GM18502 (cell line): ENCODE results near the gene HBG2.
"Not testable (repeated sequence)": the region's sequence is repeated elsewhere in the genome, so short reads cannot be mapped to it uniquely, and the experiment has no call there.

Source experiments
- ATAC-seq: cut with Tn5 transposase; IDR thresholded peaks from one replicate; pipeline ENCODE4 v1.9.1; 2021; ENCODE audit warnings: mild to moderate bottlenecking; ENCODE audit not compliant: unreplicated experiment, poor library complexity

The HBG2 gene

DNA sequence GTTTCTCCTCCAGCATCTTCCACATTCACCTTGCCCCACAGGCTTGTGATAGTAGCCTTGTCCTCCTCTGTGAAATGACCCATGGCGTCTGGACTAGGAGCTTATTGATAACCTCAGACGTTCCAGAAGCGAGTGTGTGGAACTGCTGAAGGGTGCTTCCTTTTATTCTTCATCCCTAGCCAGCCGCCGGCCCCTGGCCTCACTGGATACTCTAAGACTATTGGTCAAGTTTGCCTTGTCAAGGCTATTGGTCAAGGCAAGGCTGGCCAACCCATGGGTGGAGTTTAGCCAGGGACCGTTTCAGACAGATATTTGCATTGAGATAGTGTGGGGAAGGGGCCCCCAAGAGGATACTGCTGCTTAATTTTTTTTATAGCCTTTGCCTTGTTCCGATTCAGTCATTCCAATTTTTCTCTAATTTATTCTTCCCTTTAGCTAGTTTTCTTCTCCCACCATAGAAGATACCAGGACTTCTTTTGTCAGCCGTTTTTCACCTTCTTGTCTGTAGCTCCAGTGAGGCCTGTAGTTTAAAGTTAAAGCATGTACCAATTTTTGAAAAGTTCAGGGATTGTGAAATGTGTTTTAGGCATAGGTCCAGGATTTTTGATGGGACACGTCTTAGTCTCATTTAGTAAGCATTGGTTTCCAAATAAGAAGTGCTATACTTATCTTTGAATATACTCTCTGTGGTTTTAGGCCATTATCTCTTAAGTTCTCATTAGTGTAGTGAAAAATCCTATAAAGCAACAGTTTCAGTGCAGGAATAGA lies at the start of gene HBG2:
TSS of gene HBG2 (minus strand) at position 136 of the 768 bp plus-strand sequence. CDS start at position 83, 53 bp downstream.
- ATAC-seq = not testable (repeated sequence)

DNA sequence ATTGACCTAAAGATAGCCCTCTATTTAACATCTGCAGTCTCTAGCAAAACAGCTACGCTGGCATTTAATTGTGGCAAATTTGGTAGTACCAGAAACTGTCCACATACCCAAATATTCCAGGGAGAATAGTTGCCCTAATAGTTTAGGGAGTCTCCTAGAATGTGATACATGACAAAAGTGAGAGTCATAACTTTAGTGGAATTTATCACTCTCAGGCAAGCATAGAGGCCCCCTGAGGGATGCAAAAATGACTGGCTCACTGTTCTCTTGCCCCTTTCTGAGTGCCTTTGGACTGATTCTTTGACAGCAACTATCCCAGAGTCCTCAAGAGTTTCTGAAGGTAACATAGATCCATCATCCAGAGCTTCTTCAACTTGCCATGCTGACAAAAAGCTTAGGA lies 49.5 kb upstream of the HBG2 start:
- no peak for ATAC-seq

DNA sequence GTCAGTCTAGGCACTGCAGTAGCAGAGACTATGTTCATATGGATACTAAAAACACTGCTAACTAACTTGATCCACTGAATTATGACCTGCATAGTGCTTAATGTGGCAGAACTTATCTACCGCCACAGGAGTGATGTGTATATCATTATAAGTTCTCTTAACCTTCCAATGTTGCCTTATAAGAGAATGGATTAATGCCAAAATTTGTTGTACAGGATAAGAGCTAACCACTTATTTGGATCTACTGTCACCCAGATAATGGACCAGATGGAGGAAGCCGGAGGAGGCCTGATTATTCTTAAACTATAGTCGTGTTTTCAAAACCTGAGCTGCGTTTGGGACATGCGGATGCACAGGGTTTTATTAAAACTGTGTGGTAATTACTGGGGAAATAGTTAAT lies 49.0 kb upstream of the HBG2 start:
- ATAC-seq = no peak

DNA sequence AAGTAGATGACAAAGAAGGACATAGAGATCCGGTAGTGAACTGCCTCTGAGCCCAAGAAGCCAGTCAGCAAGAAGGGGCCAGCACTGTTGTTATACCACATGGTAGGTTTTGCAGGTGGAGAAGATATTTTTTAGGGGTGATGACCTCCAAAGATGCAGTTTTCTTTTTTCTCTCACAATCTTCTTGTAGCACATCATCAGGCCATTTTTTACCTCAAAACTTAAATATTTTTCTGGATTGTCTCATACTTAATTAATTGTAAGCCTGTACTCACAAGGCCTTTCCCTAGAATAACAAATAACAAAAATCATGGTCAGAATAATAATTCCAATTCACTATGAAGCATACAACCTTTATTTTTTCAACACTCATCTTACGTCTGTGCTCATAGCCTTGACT lies 47.3 kb upstream of the HBG2 start, which contains the start of gene OR51B4:
TSS of gene OR51B4 (minus strand) at position 101 of the 400 bp plus-strand sequence. CDS start at position 101, 0 bp downstream.
- ATAC-seq = no peak

DNA sequence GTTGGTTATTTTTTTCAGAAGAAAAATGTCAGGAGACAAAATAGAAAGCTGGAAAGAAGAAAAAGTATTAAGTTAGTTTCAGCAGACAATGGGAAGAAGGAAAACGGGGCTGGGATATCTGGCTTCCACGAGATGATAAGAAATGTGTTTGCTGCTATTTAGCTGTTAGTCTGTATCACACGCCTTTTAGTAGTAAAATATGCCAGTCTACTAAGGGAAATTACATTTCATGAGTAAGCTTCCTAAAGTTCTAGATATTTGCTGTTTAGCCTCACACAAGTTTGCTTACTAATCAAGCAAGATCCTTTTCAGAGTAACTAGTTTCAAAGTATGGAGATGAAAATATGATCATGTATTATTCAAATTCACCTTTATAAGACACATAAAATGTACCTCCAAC lies 45.7 kb upstream of the HBG2 start:
- no peak for ATAC-seq

DNA sequence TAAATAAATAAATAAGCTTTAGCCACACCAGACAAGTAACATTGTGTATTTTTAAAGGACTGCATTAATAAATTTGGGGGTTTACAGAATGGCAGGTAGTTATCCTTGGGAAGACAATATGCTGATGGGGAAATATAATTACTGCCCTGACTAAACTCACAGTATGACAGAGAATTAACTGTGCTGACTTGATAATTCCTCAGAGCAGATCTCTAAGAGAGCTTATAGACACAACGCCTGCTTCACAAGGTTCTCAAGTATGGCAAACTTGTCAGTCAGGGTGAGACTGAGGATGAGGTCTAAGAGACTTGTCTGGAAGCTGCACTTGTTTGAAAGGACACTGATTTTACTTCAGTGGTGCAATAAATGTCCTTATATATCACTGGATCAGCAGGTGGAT lies 43.9 kb upstream of the HBG2 start:
- no peak for ATAC-seq

DNA sequence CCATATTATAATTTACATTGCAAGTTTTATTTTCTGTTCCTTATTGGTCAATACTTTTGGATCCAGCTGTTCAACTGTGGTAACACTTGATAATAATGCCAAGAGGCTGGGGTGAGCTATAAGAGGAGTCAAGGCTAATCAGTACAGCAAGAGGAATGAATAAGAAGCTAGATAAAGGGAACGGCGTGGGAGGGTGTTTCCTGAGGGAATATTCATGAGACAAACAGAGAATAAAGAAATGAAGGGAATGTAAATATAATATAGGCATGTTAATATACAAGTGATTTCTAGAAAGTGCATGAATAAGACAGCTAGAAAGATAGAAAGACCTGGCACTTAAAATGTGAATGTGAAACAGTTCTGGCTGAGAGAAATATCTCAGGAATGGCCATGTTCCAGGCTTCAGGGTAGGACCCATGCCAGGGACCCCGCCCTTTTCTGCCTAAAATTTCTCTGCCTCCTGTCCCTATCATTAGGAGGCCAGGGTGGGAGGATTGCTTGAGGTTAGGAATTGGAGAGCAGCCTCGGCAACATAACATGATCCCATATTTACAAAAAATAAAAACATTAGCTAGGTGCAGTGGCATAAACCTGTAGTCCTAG lies 43.2 kb upstream of the HBG2 start:
- ATAC-seq = no peak

DNA sequence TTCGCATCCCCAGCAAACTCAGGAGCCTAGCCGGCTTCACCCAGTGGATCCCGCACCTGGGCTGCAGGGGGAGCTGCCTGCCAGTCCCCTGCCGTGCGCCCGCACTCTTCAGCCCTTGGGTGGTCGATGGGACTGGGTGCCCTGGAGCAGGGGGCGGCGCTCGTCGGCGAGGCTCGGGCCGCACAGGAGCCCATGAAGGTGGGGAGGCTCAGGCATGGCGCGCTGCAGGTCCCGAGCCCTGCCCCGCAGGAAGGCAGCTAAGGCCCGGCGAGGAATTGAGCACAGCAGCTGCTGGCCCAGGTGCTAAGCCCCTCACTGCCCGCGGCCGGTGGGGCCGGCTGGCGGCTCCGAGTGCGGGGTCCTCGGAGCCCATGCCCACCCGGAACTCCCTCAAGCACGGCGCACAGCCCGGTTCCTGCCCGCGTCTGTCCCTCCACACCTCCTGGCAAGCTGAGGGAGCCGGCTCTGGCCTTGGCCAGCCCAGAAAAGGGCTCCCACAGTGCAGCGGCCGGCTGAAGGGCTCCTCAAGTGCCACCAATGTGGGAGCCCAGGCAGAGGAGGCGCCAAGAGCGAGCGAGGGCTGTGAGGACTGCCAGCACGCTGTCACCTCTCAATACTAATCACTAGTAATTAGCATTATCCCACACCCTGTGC lies 39.9 kb upstream of the HBG2 start:
- ATAC-seq = not testable (repeated sequence)

DNA sequence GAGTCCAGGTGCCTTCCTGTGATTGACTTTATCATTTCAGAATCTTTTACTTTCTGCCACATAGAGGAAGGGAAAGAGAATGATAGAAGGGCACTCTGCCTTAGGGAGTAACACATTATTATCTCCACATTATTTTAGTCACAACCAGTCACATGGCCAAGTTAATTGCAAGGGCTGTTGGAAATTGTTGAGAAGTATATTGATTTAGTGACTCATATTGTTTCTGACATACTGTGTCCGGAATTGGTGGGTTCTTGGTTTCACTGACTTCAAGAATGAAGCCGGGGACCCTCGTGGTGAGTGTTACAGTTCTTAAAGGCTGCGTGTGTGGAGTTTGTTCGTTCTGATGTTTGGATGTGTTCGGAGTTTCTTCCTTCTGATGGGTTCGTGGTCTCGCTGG lies 38.4 kb upstream of the HBG2 start:
- no peak for ATAC-seq

DNA sequence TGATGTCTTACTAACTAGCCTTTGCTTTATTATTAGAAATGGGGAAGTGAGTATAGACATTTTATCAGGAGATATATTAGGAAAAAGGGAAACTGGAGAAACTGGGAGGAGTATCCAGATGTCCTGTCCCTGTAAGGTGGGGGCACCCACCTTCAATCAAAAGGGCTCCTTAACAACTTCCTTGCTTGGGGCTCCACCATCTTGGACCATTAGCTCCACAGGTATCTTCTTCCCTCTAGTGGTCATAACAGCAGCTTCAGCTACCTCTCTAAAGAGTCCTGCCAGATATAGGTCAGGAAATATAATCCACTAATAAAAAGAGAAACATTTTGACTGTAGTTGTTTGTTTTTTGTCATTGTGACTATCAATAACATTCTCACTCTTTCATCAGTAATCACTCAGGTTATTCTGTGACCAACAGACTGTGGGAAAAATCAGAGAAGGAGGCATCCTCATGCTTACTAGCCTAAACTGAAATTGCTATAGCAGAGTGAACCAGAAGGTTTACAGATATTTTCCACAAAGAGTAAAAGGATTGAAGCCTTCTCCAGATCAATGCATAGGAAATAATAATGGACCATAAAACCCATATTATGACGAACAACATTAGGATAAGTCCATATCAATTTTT lies 36.7 kb upstream of the HBG2 start:
- ATAC-seq = peak; percentile 93

DNA sequence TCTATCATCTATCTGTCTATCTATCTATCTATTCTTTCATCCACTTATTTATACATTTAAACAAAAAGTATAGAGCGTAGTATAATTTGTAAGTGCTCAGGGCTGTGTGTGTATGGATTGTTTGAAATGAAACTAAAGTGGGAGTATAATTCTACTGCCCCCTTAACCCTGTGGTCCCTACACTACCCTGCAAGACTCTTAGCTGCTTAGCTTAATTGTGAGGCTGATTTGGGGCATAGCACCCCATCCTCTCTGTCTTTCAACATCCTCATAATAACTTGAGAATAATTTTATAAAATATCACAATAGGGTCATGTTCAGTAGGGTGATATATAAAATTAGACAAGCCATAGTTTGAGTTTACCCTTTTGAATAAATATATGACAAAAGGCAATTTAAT lies 35.5 kb upstream of the HBG2 start:
- no peak for ATAC-seq

DNA sequence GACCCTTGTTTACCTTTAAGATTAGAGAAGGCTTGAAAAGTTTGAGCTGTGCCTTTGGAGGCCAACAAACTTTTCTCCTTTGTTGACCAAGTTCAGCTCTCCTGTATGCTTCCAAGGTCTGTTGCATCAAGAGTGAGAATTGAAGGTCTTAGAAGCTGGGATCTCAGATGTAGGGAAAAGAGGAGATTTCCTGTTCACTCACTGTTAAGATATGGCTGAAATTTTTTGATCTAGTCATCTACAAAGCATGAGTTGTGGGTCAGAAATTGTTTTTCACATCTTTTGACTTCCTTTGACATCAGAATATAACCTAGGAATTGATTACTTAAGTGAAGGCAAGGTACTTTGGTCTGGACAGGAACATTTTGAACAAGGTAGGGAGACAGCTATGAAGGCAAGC lies 35.1 kb upstream of the HBG2 start:
- ATAC-seq = no peak

DNA sequence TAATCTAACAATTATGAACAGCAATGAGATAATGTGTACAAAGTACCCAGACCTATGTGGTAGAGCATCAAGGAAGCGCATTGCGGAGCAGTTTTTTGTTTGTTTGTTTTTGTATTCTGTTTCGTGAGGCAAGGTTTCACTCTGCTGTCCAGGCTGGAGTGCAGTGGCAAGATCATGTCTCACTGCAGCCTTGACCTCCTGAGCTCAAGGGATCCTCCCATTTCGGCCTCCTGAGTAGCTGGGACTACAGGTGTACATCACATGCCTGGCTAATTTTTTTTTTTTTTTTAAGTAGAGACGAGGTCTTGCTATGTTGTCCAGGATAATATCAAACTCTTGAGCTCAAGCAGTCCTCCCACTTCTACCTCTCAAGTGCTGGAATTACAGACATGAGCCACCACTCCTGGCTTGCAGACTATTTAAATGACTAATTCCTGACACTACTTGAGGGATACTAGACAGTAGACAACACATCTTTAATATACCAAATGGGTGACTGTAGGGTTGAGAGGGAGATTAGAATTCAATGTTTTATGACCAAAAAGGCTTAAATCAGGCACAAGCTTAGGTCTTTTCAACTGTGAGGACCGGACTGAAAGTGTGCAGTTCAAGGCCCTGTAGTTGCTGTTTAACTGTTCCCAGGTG lies 34.4 kb upstream of the HBG2 start:
- ATAC-seq = no peak

DNA sequence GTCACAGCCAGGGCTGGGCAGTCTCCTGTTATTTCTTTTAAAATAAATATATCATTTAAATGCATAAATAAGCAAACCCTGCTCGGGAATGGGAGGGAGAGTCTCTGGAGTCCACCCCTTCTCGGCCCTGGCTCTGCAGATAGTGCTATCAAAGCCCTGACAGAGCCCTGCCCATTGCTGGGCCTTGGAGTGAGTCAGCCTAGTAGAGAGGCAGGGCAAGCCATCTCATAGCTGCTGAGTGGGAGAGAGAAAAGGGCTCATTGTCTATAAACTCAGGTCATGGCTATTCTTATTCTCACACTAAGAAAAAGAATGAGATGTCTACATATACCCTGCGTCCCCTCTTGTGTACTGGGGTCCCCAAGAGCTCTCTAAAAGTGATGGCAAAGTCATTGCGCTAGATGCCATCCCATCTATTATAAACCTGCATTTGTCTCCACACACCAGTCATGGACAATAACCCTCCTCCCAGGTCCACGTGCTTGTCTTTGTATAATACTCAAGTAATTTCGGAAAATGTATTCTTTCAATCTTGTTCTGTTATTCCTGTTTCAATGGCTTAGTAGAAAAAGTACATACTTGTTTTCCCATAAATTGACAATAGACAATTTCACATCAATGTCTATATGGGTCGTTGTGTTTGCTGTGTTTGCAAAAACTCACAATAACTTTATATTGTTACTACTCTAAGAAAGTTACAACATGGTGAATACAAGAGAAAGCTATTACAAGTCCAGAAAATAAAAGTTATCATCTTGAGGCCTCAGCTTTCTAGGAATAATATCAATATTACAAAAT lies 33.7 kb upstream of the HBG2 start:
- ATAC-seq = no peak

DNA sequence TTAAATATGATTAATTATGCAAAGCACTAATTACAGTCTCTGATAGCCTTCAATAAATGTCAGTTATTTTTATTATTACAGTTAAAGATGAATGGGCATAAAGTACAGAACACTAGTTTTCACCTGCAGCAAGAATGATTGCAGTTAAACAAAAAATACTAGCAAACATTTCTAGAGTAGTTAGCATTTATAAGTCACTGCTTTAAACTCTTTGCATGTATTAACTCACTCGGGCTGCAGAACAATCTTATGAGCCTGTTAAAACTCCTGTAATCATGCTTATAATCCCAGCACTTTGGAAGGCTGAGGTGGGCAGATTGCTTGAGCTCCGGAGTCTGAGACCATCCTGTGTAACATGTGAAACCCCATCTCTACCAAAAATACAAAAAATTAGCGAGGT lies 32.3 kb upstream of the HBG2 start:
- ATAC-seq = no peak

DNA sequence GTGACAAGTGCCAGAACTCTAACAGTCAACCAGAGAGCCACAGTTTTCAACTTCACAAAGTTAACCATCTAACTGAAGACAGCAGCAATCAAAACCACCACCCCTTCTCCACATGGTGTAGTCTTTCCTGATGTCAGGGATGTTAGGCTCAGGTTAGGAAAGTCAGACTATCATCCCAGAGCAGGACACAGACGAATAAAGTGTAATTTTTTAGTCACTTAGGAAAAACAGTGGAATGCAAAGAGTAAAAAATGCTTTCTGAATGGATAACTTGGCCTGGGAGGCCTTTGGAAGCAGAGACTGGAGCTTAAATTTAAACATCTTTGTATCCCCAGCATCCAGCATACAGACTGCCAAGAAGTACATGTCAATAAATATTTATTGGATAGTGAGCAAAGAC lies 31.8 kb upstream of the HBG2 start:
- no peak for ATAC-seq

DNA sequence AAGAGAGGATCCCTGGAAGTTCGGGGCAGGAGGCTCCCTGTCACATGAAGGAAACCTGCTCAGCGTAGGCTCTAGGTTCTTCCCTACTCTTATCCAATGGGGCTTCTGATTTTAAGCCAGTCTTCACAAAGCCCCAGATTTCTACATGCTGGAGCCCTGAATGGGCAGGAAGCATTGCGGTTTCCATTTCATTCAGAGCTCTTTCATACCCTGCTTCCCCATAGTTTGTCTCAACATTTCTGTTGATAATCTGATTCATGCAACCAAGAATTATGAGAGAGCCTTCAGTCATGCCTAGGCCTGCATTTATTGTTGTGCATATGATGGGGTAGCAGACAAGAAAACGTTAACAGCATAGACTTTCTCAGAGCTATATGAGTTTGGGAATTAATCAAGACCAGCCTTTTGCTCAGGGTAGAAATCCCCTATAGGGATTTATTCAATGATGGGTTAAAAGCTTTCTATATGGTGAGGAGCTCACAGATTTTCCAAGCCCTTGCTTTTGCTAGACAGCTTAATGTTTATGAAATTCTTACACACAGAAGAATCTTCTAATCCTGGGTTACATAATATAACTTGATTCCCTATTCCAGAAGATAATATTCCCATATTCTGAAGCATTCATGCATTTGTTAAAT lies 31.2 kb upstream of the HBG2 start:
- no peak for ATAC-seq

DNA sequence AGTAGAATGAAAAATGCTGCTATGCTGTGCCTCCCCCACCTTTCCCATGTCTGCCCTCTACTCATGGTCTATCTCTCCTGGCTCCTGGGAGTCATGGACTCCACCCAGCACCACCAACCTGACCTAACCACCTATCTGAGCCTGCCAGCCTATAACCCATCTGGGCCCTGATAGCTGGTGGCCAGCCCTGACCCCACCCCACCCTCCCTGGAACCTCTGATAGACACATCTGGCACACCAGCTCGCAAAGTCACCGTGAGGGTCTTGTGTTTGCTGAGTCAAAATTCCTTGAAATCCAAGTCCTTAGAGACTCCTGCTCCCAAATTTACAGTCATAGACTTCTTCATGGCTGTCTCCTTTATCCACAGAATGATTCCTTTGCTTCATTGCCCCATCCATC lies 30.1 kb upstream of the HBG2 start:
- ATAC-seq = no peak

DNA sequence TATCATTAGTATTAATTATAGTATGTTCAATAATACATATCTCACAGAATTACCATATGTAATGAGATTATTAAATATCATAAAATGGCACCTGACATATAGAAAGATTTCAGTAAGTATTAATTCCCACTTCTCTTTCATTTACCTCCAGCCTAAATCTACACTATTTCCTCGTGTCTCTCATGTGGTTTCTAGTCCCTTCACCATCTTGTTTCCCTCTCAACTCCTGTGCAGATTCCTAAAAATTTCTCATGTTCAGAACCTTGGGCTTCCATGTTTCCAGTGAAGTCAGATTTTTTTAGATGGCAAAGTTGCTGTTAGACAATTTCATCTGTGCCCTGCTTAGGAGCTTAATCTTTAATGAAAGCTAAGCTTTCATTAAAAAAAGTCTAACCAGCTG lies 29.3 kb upstream of the HBG2 start:
- ATAC-seq = no peak
